HG02885 (cell line): Measurements from ENCODE around the gene CHST1.

ENCODE experiments used
- ATAC-seq: cut with Tn5 transposase; IDR thresholded peaks from one replicate; pipeline ENCODE4 v1.9.1; 2021; ENCODE audit warnings: mild to moderate bottlenecking; ENCODE audit not compliant: unreplicated experiment, poor library complexity

CHST1 gene

GRCh38 chr11:45610627-45611026 lies 54.8 kb downstream of the CHST1 start:
- ATAC-seq, result no peak

GRCh38 chr11:45609902-45610301 lies 55.5 kb downstream of the CHST1 start:
- no peak for ATAC-seq

GRCh38 chr11:45609337-45609736 lies 56.1 kb downstream of the CHST1 start:
- ATAC-seq, result no peak

GRCh38 chr11:45607995-45608394 lies 57.4 kb downstream of the CHST1 start:
- no peak for ATAC-seq

- ATAC-seq, result no peak
Measured at GRCh38 chr11:45606514-45607281, 58.7 kb downstream of the CHST1 start.

- ATAC-seq, result no peak
Measured at GRCh38 chr11:45605051-45605450, 60.4 kb downstream of the CHST1 start.

- no peak for ATAC-seq
Measured at GRCh38 chr11:45603946-45604682, 61.3 kb downstream of the CHST1 start.

- no peak for ATAC-seq
Measured at GRCh38 chr11:45599161-45599943, 66.1 kb downstream of the CHST1 start.
